Measurements from ENCODE around the gene REL.

The REL gene

DNA sequence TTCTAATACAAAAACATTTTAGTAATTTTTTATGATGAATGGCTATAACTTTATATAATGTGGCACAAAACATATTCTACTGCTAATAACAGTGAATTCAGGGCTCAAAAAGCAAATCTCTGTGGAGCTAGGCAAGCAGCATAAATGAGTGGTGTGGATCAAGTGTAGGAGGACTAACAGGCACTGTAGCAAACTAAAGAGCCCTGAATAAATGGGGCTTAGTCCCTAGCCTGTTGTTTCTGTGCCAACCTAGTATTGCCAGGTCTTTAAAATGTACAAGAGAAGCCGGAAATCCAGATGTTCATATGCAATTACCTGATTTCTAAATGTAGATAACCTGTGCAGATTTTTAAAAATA is 18.5 kb downstream of the REL start:
- TF ChIP-seq, protein P1, sequence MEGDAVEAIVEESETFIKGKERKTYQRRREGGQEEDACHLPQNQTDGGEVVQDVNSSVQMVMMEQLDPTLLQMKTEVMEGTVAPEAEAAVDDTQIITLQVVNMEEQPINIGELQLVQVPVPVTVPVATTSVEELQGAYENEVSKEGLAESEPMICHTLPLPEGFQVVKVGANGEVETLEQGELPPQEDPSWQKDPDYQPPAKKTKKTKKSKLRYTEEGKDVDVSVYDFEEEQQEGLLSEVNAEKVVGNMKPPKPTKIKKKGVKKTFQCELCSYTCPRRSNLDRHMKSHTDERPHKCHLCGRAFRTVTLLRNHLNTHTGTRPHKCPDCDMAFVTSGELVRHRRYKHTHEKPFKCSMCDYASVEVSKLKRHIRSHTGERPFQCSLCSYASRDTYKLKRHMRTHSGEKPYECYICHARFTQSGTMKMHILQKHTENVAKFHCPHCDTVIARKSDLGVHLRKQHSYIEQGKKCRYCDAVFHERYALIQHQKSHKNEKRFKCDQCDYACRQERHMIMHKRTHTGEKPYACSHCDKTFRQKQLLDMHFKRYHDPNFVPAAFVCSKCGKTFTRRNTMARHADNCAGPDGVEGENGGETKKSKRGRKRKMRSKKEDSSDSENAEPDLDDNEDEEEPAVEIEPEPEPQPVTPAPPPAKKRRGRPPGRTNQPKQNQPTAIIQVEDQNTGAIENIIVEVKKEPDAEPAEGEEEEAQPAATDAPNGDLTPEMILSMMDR (IDR thresholded peaks at IDR 0.05): no peak

DNA sequence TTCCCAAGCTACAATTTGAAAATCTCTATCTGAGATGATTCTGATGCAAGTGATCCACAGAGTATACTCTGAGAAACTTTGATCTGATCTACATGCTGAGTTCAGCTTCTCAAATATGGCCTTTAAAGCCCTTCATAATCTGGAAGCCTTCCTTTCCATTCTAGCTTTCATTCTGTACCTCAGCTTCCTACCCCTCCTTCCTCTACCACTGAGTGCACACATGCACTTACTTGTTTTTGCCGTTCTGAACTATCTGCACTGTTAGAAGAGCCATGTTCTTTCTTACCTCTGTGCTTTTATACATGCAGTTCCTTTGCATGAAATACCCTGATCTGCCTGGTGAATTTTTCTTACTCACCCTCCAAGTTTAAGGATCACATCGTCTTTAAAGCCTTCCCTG is 25.0 kb downstream of the REL start:
- TF ChIP-seq, protein P1 (IDR thresholded peaks at IDR 0.05): no peak

DNA sequence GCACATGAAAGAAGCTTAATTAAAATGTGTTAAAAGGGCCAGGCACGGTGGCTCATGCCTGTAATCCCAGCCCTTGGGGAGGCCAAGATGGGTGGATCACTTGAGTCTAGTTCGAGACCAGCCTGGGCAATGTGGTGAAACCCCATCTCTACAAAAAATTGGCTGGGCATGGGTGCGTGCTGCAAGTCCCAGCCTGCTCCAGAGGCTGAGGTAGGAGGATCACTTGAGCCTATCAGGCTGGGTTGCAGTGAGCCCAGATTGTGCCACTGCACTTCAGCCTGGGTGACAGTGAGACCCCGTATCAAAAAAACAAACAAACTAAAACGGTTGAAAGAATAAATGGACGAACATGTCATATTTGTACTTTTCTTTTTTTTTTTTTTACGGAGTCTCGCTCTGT is 26.0 kb downstream of the REL start:
- TF ChIP-seq, protein P1 (IDR thresholded peaks at IDR 0.05): no peak

DNA sequence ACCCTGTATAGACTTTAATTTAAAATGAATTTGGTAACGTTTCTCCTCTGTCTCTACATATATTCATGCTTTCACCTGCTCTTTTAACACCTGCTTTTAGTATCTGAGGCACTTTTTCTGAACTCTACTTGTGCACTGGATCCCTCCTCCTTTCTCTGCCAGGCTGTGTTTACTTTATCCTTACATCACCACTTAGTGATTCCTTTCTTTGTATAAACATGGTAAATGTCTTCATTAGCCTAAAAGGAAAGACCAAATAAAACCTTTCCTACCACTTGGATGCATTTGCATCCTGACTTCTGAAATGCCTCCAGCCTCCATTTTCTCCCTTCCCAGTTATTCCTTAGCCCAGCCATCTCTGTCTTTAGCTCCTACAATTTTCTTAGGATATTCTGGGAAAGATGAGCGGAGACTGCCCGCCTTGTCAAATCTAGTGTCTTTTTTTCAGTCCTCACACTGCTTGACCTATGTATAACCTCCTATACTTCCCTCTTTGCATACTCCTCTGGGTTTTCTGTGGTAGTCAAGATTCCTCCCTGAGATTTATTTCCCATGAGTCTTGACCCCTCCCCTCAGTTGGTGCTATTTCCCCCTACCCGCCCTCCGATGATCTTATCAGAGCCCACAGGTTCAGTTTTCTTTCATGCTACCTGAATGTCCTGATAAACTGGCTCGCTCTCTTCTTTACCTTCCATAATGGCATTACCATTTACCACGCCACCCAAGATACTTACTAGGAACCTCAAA is 44.8 kb downstream of the REL start:
- TF ChIP-seq, protein P1 (IDR thresholded peaks at IDR 0.05): no peak

DNA sequence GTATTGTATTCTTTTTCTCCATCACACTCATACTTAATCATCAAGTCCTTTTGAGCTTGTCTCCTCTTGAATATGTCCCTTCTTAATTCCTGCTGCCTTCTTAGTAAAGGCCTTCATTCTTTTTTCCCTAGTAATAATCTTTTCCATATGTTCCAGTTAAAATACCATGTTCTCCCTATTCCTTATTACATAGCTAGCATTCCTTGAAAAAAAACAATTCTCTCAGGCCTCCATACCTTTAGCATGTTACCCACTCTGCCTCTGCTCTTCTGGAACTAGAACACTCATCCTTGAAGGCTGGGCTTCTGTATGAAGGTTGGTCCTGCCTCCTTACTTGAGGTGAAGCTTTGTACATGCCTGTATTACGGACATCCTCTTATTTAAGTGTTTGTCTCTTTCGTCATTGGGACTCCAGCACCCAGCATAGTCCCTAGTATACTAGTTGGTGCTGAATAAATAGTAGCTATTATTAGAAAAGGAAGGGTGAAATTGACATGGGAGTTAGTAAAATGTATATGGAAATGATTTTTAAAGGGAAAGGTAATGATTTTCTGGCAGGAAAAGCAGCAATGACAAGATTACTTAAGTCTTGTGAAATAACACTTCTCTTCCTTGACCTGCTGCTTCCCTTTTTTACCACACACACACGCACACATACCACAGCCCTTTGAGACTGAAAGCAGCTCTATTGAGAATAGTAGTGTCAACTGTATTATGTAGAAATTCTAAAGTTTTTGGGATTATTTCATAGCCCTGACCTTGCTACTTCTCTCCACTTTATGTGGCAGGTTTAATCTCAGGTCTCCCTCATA is 45.6 kb downstream of the REL start:
- TF ChIP-seq, protein P1 (IDR thresholded peaks at IDR 0.05): no peak

DNA sequence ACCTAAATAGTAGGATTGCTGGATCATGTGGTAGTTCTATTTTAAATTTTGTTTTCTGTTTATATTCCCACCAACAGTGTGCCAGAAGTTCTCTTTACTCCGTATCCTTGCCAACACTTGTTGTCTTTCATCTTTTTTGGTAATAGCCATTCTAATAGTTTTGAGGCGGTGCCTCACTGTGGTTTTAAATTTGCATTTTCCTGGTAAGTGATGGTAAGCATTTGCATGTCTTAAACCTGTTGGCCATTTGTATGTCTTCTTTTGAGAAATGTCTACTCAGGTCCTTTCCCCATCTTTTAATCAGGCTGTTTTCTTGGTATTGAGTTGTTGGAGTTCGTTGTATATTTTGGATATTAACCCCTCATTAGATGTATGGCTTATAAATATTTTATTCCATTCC is 51.6 kb downstream of the REL start:
- TF ChIP-seq, protein P1 (IDR thresholded peaks at IDR 0.05): no peak

DNA sequence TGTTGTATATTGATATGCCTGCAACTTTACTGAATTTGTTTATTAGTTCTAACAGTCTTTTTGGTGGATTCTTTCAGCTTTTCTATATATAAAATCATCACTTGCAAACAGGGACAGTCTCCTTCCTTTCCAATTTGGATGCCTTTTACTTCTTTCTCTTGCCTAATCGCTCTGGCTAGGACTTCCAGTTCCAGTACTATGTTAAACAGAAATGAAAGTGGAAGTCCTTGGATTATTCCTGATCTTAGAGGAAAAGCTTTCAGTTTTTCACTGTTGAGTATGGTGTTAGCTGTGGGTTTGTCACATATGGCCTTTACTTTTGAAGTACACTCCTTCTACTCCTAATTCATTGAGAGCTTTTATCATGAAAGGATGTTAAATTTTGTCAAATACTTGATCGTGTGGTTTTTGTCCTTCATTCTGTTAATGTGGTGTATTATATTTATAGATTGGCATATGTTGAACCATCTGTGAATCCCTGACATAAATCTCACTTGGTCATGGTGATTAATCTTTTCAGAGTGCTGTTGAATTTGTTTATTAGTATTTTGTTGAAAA is 52.9 kb downstream of the REL start:
- TF ChIP-seq, protein P1 (IDR thresholded peaks at IDR 0.05): no peak
